ENCODE measurements around the gene NXF1. TPM values are rescaled to one million over a fixed set of nuclear protein-coding genes. Genes with fewer than 3 reads are reported as not detected.

The NXF1 gene
- total and polyA plus RNA-seq, 2 of the 13 experiments (the other 11 are each of a cell fraction or from before 2014, with no cell fraction given) = 30.4 to 30.9 TPM

DNA sequence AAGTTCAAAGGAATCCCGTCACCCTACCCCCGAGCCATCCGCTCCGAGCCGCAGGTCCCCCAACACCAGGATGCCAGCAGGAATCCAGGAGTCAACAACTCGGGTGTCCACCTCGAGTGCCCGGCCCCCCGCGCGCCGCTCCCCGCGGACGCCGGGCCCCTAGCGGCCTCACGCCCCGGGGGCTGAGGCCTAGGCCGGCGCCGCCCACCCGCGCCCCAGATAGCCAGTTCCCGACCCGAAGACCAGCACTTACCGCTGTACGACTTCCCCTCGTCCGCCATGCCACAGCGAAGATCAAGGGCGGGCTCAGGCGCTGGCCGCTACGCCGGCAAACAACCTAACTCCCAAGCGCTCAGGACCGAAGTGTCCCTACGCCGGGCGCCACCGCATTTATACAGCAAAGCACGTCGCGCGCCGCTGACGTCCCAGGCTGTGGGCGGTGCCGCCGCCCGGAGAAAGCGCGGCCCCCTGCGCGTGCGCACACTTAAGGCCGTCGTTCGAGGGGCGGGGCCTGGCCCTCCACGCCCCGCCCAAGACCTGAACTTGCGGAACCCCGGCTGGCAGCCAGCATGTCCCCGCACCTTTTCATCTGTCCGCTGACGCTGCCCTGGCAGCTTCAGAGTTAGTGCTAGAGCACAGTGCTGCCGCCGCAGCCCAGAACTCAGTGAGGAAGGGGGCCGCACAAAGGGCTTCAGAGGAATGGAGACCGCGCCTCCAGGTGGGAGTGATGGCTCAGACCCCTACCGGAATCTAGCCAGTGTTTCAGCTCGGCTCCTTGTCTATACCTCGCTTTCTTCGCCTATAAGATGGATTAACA lies at the start of gene NXF1 (continued):
- no peak for TF ChIP-seq KDM1A (CRISPR knock-in tag; IDR thresholded peaks at IDR 0.05)
- TF ChIP-seq, protein P1, sequence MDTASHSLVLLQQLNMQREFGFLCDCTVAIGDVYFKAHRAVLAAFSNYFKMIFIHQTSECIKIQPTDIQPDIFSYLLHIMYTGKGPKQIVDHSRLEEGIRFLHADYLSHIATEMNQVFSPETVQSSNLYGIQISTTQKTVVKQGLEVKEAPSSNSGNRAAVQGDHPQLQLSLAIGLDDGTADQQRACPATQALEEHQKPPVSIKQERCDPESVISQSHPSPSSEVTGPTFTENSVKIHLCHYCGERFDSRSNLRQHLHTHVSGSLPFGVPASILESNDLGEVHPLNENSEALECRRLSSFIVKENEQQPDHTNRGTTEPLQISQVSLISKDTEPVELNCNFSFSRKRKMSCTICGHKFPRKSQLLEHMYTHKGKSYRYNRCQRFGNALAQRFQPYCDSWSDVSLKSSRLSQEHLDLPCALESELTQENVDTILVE (CRISPR knock-in tag; IDR thresholded peaks at IDR 0.05) = peak; percentile 71; the same call in 1 of the 2 replicates
- TF ChIP-seq ZNF3 (CRISPR knock-in tag; IDR thresholded peaks at IDR 0.05) = no peak
- peak; percentile 55; the same call in 1 of the 2 replicates for TF ChIP-seq TMF1 (CRISPR knock-in tag; IDR thresholded peaks at IDR 0.05; ENCODE audit: low read depth)
- TF ChIP-seq, protein P2, sequence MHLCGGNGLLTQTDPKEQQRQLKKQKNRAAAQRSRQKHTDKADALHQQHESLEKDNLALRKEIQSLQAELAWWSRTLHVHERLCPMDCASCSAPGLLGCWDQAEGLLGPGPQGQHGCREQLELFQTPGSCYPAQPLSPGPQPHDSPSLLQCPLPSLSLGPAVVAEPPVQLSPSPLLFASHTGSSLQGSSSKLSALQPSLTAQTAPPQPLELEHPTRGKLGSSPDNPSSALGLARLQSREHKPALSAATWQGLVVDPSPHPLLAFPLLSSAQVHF (CRISPR knock-in tag; IDR thresholded peaks at IDR 0.05) = no peak
- TF ChIP-seq ZNF776 (CRISPR knock-in tag; IDR thresholded peaks at IDR 0.05) = peak; percentile 60; the same call in 1 of the 2 replicates
- TF ChIP-seq ZNF431 (CRISPR knock-in tag; IDR thresholded peaks at IDR 0.05; ENCODE audit: borderline replicate concordance, low read depth) = no peak
- TF ChIP-seq SALL2 (CRISPR knock-in tag; IDR thresholded peaks at IDR 0.05) = peak; percentile 71; the same call in 1 of the 2 replicates
- no peak for TF ChIP-seq ELF4 (CRISPR knock-in tag; IDR thresholded peaks at IDR 0.05; ENCODE audit: borderline replicate concordance)
- TF ChIP-seq BORCS8-MEF2B (CRISPR knock-in tag; IDR thresholded peaks at IDR 0.05) = 0 out of 2 replicates have a peak, but pooled peaks have one; percentile 70
- TF ChIP-seq ZNF672 (CRISPR knock-in tag; IDR thresholded peaks at IDR 0.05) = no peak
- no peak; the same call in 1 of the 2 replicates for TF ChIP-seq ZNF101 (CRISPR knock-in tag; IDR thresholded peaks at IDR 0.05; ENCODE audit: borderline replicate concordance, low read depth)
- 0 out of 2 replicates have a peak, but pooled peaks have one; percentile 49 for TF ChIP-seq KLF13 (CRISPR knock-in tag; IDR thresholded peaks at IDR 0.05)
- TF ChIP-seq, protein P3, sequence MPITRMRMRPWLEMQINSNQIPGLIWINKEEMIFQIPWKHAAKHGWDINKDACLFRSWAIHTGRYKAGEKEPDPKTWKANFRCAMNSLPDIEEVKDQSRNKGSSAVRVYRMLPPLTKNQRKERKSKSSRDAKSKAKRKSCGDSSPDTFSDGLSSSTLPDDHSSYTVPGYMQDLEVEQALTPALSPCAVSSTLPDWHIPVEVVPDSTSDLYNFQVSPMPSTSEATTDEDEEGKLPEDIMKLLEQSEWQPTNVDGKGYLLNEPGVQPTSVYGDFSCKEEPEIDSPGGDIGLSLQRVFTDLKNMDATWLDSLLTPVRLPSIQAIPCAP (CRISPR knock-in tag; IDR thresholded peaks at IDR 0.05; ENCODE audit: low read depth) = no peak
- TF ChIP-seq, protein P4, sequence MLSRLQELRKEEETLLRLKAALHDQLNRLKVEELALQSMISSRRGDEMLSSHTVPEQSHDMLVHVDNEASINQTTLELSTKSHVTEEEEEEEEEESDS (CRISPR knock-in tag; IDR thresholded peaks at IDR 0.05; ENCODE audit: borderline replicate concordance) = no peak
- peak; percentile 51; the same call in 1 of the 2 replicates for TF ChIP-seq ZNF256 (CRISPR knock-in tag; conservative IDR thresholded peaks at IDR 0.05)
- TF ChIP-seq SMAD1 (CRISPR knock-in tag; IDR thresholded peaks at IDR 0.05; ENCODE audit: borderline replicate concordance, low read depth) = 0 out of 2 replicates have a peak, but pooled peaks have one; percentile 29
- TF ChIP-seq IRF2 (CRISPR knock-in tag; IDR thresholded peaks at IDR 0.05) = peak; percentile 93
- TF ChIP-seq HDAC2 (CRISPR knock-in tag; IDR thresholded peaks at IDR 0.05) = peak; percentile 50; the same call in 1 of the 2 replicates
- TF ChIP-seq GZF1 (CRISPR knock-in tag; IDR thresholded peaks at IDR 0.05) = peak; percentile 70; the same call in 1 of the 2 replicates
- TF ChIP-seq ZNF17 (CRISPR knock-in tag; IDR thresholded peaks at IDR 0.05) = no peak
- TF ChIP-seq ZNF746 (CRISPR knock-in tag; IDR thresholded peaks at IDR 0.05) = peak; percentile 78; the same call in 1 of the 2 replicates
- peak; percentile 18; the same call in 1 of the 2 replicates for TF ChIP-seq HMG20A (CRISPR knock-in tag; IDR thresholded peaks at IDR 0.05; ENCODE audit: borderline replicate concordance)
- TF ChIP-seq, protein P5, sequence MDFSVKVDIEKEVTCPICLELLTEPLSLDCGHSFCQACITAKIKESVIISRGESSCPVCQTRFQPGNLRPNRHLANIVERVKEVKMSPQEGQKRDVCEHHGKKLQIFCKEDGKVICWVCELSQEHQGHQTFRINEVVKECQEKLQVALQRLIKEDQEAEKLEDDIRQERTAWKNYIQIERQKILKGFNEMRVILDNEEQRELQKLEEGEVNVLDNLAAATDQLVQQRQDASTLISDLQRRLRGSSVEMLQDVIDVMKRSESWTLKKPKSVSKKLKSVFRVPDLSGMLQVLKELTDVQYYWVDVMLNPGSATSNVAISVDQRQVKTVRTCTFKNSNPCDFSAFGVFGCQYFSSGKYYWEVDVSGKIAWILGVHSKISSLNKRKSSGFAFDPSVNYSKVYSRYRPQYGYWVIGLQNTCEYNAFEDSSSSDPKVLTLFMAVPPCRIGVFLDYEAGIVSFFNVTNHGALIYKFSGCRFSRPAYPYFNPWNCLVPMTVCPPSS (IDR thresholded peaks at IDR 0.05) = no peak
- TF ChIP-seq, protein P6, sequence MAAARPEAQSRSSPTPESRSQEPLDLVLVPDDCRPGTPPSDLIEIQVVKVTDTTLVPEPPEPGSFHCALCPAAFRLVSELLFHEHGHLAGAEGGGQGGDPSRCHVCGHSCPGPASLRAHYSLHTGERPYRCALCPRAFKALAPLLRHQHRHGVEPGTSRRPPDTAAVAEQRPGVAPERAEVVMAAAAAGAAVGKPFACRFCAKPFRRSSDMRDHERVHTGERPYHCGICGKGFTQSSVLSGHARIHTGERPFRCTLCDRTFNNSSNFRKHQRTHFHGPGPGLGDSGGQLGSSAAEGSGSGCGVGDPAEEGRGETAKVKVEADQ (CRISPR knock-in tag; IDR thresholded peaks at IDR 0.05; ENCODE audit: borderline replicate concordance) = peak; percentile 85; the same call in 1 of the 2 replicates
- TF ChIP-seq RARA (CRISPR knock-in tag; IDR thresholded peaks at IDR 0.05) = peak; percentile 19; the same call in 1 of the 2 replicates
